ENCODE data around the gene OSBPL5.

Gene OSBPL5

GRCh38 chr11:3143136-3143880 is 21.8 kb downstream of the OSBPL5 start:
- no peak for TF ChIP-seq CTCF (IDR thresholded peaks at IDR 0.05)
- Histone ChIP-seq H3K27me3 (no peaks in the 10 kb centered on the region), H3K36me3 (peaks cover 7% of the 10 kb centered on the region), H3K4me3 (ENCODE audit: low read depth in 1 of 2, low read length in 1 of 2) (no peak overlapping the region), H3K27ac (no peak overlapping the region), H3K9me3 (no peaks in the 10 kb centered on the region), H3K4me1 (ENCODE audit: control insufficient read depth in 1 of 2, insufficient read depth in 1 of 2, low read depth in 1 of 2, low read length in 1 of 2) (peaks cover 6 to 9% of the 10 kb centered on the region in 2 experiments)

GRCh38 chr11:3140291-3140603 is 24.9 kb downstream of the OSBPL5 start:
- H3K4me1 ChIP-seq (ENCODE audit: control insufficient read depth in 1 of 2, insufficient read depth in 1 of 2, low read depth in 1 of 2, low read length in 1 of 2), result peaks cover 21 to 24% of the 10 kb centered on the region in 2 experiments
- no peak for TF ChIP-seq CTCF (IDR thresholded peaks at IDR 0.05)
- H3K27me3 ChIP-seq, result no peaks in the 10 kb centered on the region
- no peaks in the 10 kb centered on the region for H3K36me3 ChIP-seq
- H3K4me3 ChIP-seq (ENCODE audit: low read depth in 1 of 2, low read length in 1 of 2), result no peak overlapping the region
- no peaks in the 10 kb centered on the region for H3K9me3 ChIP-seq
- H3K27ac ChIP-seq, result no peak overlapping the region

- Histone ChIP-seq H3K9me3 (no peaks in the 10 kb centered on the region), H3K27me3 (no peaks in the 10 kb centered on the region), H3K4me3 (ENCODE audit: low read depth in 1 of 2, low read length in 1 of 2) (no peak overlapping the region), H3K27ac (no peak overlapping the region), H3K36me3 (no peaks in the 10 kb centered on the region), H3K4me1 (ENCODE audit: control insufficient read depth in 1 of 2, insufficient read depth in 1 of 2, low read depth in 1 of 2, low read length in 1 of 2) (peaks cover 25 to 29% of the 10 kb centered on the region in 2 experiments)
- TF ChIP-seq CTCF (IDR thresholded peaks at IDR 0.05), result no peak
Observed at GRCh38 chr11:3139481-3140290, 25.4 kb downstream of the OSBPL5 start.

- no peaks in the 10 kb centered on the region for H3K9me3 ChIP-seq
- peaks cover 31 to 33% of the 10 kb centered on the region in 2 experiments for H3K4me1 ChIP-seq (ENCODE audit: control insufficient read depth in 1 of 2, insufficient read depth in 1 of 2, low read depth in 1 of 2, low read length in 1 of 2)
- no peaks in the 10 kb centered on the region for H3K36me3 ChIP-seq
- no peak for TF ChIP-seq CTCF (IDR thresholded peaks at IDR 0.05)
- no peak overlapping the region for H3K27ac ChIP-seq
- H3K4me3 ChIP-seq (ENCODE audit: low read depth in 1 of 2, low read length in 1 of 2), result no peak overlapping the region
- H3K27me3 ChIP-seq, result no peaks in the 10 kb centered on the region
Observed at GRCh38 chr11:3139086-3139440, 26.0 kb downstream of the OSBPL5 start.

- TF ChIP-seq CTCF (IDR thresholded peaks at IDR 0.05), result no peak
- Histone ChIP-seq H3K27ac (no peak overlapping the region), H3K4me1 (ENCODE audit: control insufficient read depth in 1 of 2, insufficient read depth in 1 of 2, low read depth in 1 of 2, low read length in 1 of 2) (peaks cover 37 to 40% of the 10 kb centered on the region in 2 experiments), H3K4me3 (ENCODE audit: low read depth in 1 of 2, low read length in 1 of 2) (no peak overlapping the region), H3K27me3 (no peaks in the 10 kb centered on the region), H3K9me3 (no peaks in the 10 kb centered on the region), H3K36me3 (no peaks in the 10 kb centered on the region)
Observed at GRCh38 chr11:3138178-3139085, 26.7 kb downstream of the OSBPL5 start.

All from neutrophil (primary cell).